NB4 (cell line): ENCODE measurements around the gene PSMB11.

Experiments
- DNase-seq: peaks from one replicate; pipeline ENCODE4 v3.0.0; 2010; ENCODE audit warnings: low read depth
- H3K4me3 ChIP-seq: one replicate; pipeline ENCODE4 v1.5.1; 2011; ENCODE audit warnings: mild to moderate bottlenecking, low read depth, low read length, moderate library complexity
- MYC ChIP-seq: IDR thresholded peaks from 2 replicates; pipeline ENCODE4 v1.6.1; 2011; ENCODE audit warnings: low read depth, low read length
- POLR2A ChIP-seq: IDR thresholded peaks from 2 replicates; pipeline ENCODE4 v1.6.1; 2011; ENCODE audit warnings: mild to moderate bottlenecking; ENCODE audit not compliant: insufficient read length; ENCODE audit errors: extremely low read depth
- TF ChIP-seq, protein P1 (sequence below): IDR thresholded peaks from one replicate; pipeline ENCODE4 v1.5.1; 2012; ENCODE audit warnings: low read depth, low read length
- TF ChIP-seq, protein P2 (sequence below): IDR thresholded peaks from 2 replicates; pipeline ENCODE4 v1.6.1; 2011; ENCODE audit warnings: low read depth, low read length

PSMB11 gene

DNA sequence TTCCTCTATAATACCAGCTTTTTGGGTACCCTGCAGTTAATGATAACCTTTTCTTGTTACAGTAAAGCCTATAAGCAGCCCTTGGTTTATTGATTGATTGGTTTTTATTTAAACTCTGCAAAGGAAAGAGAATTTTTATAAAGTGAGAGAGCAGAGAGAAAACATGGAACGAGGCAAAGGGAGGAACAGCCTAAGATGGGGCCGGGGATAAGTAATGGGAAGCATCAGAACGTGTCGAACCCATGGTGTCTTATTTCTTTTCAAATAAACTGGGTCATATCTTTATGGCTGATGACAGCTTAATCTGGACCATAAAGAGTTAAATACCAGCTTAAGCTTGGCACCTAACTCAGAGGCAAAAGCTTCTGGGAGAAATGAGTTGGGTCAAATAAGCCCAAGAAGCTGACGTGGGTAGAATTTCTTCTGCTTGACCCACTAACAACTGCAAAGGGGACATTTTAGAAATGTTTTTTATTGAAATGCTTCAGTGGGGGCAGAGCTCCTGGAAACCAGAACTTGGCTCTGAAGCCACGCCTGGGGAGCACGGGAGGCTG is 20.0 kb upstream of the PSMB11 start:
- no peak for DNase-seq
- H3K4me3 ChIP-seq, result no peak overlapping the region
- TF ChIP-seq, protein P1, sequence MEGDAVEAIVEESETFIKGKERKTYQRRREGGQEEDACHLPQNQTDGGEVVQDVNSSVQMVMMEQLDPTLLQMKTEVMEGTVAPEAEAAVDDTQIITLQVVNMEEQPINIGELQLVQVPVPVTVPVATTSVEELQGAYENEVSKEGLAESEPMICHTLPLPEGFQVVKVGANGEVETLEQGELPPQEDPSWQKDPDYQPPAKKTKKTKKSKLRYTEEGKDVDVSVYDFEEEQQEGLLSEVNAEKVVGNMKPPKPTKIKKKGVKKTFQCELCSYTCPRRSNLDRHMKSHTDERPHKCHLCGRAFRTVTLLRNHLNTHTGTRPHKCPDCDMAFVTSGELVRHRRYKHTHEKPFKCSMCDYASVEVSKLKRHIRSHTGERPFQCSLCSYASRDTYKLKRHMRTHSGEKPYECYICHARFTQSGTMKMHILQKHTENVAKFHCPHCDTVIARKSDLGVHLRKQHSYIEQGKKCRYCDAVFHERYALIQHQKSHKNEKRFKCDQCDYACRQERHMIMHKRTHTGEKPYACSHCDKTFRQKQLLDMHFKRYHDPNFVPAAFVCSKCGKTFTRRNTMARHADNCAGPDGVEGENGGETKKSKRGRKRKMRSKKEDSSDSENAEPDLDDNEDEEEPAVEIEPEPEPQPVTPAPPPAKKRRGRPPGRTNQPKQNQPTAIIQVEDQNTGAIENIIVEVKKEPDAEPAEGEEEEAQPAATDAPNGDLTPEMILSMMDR, result no peak
- TF ChIP-seq, protein P2, sequence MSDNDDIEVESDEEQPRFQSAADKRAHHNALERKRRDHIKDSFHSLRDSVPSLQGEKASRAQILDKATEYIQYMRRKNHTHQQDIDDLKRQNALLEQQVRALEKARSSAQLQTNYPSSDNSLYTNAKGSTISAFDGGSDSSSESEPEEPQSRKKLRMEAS, result no peak
- TF ChIP-seq POLR2A (no peak), MYC (no peak)

- DNase-seq, result no peak
- no peak overlapping the region for H3K4me3 ChIP-seq
- TF ChIP-seq, protein P2, result no peak
- TF ChIP-seq, protein P1, result no peak
- no peak for TF ChIP-seq MYC
- TF ChIP-seq POLR2A, result no peak
These were observed 18.8 kb upstream of the PSMB11 start for GRCh38 chr14:23023022-23023794.

DNA sequence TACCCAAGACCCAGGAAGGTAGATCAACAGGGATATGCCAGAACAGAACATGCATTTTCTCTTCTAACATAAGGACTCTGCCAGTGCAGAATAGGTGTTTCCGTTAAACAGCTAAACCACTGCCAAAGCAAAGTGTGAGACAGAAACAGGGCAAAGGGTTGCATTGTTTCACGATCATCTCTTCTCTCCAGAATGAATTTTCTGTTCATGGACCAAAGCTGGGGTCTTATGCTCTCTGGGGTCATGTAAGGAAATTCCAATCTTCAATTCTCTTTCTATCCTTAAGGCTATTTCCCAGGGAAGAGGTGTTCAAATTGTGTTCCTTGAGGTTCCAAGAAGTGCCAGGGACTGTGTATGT is 18.2 kb upstream of the PSMB11 start:
- DNase-seq, result no peak
- TF ChIP-seq POLR2A (no peak), MYC (no peak)
- TF ChIP-seq, protein P2, result no peak
- H3K4me3 ChIP-seq, result no peak overlapping the region

- TF ChIP-seq, protein P1, result no peak
- TF ChIP-seq POLR2A (no peak), MYC (no peak)
- TF ChIP-seq, protein P2, result no peak
- no peak overlapping the region for H3K4me3 ChIP-seq
- no peak for DNase-seq
These were observed 17.4 kb upstream of the PSMB11 start for GRCh38 chr14:23024612-23025075.

GRCh38 chr14:23025151-23025814 is 16.7 kb upstream of the PSMB11 start:
- DNase-seq, result no peak
- TF ChIP-seq, protein P2, result no peak
- TF ChIP-seq MYC, result no peak
- TF ChIP-seq POLR2A, result no peak
- TF ChIP-seq, protein P1, result no peak
- no peak overlapping the region for H3K4me3 ChIP-seq
